Right lobe of liver (tissue), 6 donors: Measurements from ENCODE around the gene SAP130. TPM values are rescaled to one million over a fixed set of nuclear protein-coding genes. Genes with fewer than 3 reads are reported as not detected.

Experiments used
- ATAC-seq, 4 donors: fragments of 200-7000 bp; cut with Tn5 transposase; one replicate each; pipeline ENCODE4 v1.9.1; 2020; ENCODE audit warnings: mild to moderate bottlenecking in 4 of 4, moderate library complexity in 4 of 4
- DNase-seq, 3 donors: peaks; one replicate each; pipeline ENCODE4 v3.0.0-alpha.2; 2020
- H3K27ac ChIP-seq, 3 donors: fragments of 200-600 bp; one replicate each; pipeline ENCODE4 v1.8.0; 2022
- H3K27me3 ChIP-seq, 2 donors: fragments of 200-600 bp; one replicate each; pipeline ENCODE4 v1.8.0; 2022
- H3K36me3 ChIP-seq, 4 donors: fragments of 200-600 bp; sonication (generic) in 1 of 4; one replicate each; pipeline versions ENCODE4 v1.5.1 to v1.8.0; 2017 to 2022; ENCODE audit warnings: control low read depth in 1 of 4
- H3K4me1 ChIP-seq, 4 donors: fragments of 200-600 bp; sonication (generic) in 1 of 4; one replicate each; pipeline versions ENCODE4 v1.5.1 to v1.8.0; 2017 to 2022; ENCODE audit warnings: control low read depth in 1 of 4
- H3K4me3 ChIP-seq, 3 donors: fragments of 200-600 bp; one replicate each; pipeline ENCODE4 v1.8.0; 2022
- H3K9me3 ChIP-seq, 4 donors: fragments of 200-600 bp; sonication (generic) in 1 of 4; one replicate each; pipeline versions ENCODE4 v1.5.1 to v1.8.0; 2017 to 2022; ENCODE audit warnings: control low read depth in 1 of 4
- POLR2A ChIP-seq: fragments of 450-650 bp; IDR thresholded peaks from one replicate; pipeline ENCODE4 v1.6.1; 2017; ENCODE audit warnings: antibody characterized with exemption, mild to moderate bottlenecking
- WGBS: methylation state at CpG from one replicate; pipeline ENCODE4 v1.1.6; 2018; ENCODE audit warnings: low coverage, low lambda C conversion rate; ENCODE audit not compliant: insufficient coverage; ENCODE audit errors: missing lambda C conversion rate; 5-methylcytosine and 5-hydroxymethylcytosine counted together
- intact Hi-C, 2 donors: fragments of 100-400 bp; cut with DNase I; formaldehyde crosslinking; loops; one replicate each; pipeline versions ENCODE4 v1.11.2 to v1.14.1; 2022
- total RNA-seq, 6 experiments: library from RNA; depleted of rRNA in 2 of 6; stranded (reverse); fragments of >200 nt in 2 of 6; fragmentation: NEBNext Ultra II Directional in 3 of 6; extraction: Animal tissue kit (Norgen Biotek cat#: 25700) in 3 of 6; gene quantifications; one replicate each; pipeline versions ENCODE4 v1.1.0 to v1.2.4, GENCODE V29; 2016 to 2023
- TF ChIP-seq, protein P1 (sequence below), 4 donors: fragments of 200-600 bp in 3 of 4; fragments of 450-650 bp in 1 of 4; IDR thresholded peaks; one replicate each; pipeline versions ENCODE4 v1.5.1 to v1.8.0; 2016 to 2022; ENCODE audit warnings: antibody characterized with exemption in 4 of 4, mild to moderate bottlenecking in 2 of 4
- donor health status: DM: no; HTN: yes; CAD: no.
- donor health status: DM: no; HTN: no; CAD: no.
- donor health status: DM: no; HTN: no; CAD: no.
- donor health status: DM: no; HTN: yes; CAD: no.
- donor health status: DM: no; HTN: yes; CAD: no.

Gene SAP130
- total RNA-seq, 6 experiments from 2014 or later = 5.0 to 11.5 (median 9.1) TPM

GRCh38 chr2:127986548-127987079 is 41.2 kb downstream of the SAP130 start:
- no peaks in the 10 kb centered on the region for H3K9me3 ChIP-seq
- no peaks in the 10 kb centered on the region for H3K27me3 ChIP-seq
- no peak overlapping the region for H3K27ac ChIP-seq
- H3K36me3 ChIP-seq = peaks cover 0 to 66% (median 31%) of the 10 kb centered on the region in 4 donors
- intact Hi-C loops = no loop called here
- 93% methylated on average over 5 of the region's 7 CpGs for WGBS
- no peak for TF ChIP-seq POLR2A
- TF ChIP-seq, protein P1, sequence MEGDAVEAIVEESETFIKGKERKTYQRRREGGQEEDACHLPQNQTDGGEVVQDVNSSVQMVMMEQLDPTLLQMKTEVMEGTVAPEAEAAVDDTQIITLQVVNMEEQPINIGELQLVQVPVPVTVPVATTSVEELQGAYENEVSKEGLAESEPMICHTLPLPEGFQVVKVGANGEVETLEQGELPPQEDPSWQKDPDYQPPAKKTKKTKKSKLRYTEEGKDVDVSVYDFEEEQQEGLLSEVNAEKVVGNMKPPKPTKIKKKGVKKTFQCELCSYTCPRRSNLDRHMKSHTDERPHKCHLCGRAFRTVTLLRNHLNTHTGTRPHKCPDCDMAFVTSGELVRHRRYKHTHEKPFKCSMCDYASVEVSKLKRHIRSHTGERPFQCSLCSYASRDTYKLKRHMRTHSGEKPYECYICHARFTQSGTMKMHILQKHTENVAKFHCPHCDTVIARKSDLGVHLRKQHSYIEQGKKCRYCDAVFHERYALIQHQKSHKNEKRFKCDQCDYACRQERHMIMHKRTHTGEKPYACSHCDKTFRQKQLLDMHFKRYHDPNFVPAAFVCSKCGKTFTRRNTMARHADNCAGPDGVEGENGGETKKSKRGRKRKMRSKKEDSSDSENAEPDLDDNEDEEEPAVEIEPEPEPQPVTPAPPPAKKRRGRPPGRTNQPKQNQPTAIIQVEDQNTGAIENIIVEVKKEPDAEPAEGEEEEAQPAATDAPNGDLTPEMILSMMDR (IDR thresholded peaks at IDR 0.05) = no peak
- DNase-seq (no peak), ATAC-seq (no peak)
- no peaks in the 10 kb centered on the region for H3K4me1 ChIP-seq
- no peak overlapping the region for H3K4me3 ChIP-seq

- ATAC-seq (no peak), DNase-seq (no peak)
- no peak for TF ChIP-seq POLR2A
- TF ChIP-seq, protein P1 (IDR thresholded peaks at IDR 0.05) = no peak
- no peaks in the 10 kb centered on the region for H3K9me3 ChIP-seq
- H3K36me3 ChIP-seq = peaks cover 0 to 66% (median 31%) of the 10 kb centered on the region in 4 donors
- 95% methylated on average over 9 of the region's 13 CpGs for WGBS
- H3K27ac ChIP-seq = no peak overlapping the region
- H3K4me3 ChIP-seq = no peak overlapping the region
- intact Hi-C loops = no loop called here
- H3K4me1 ChIP-seq = no peaks in the 10 kb centered on the region
- H3K27me3 ChIP-seq = no peaks in the 10 kb centered on the region
Measured at GRCh38 chr2:127985735-127986134, 42.1 kb downstream of the SAP130 start.

- DNase-seq = no peak
- Histone ChIP-seq H3K27me3 (no peaks in the 10 kb centered on the region), H3K9me3 (no peaks in the 10 kb centered on the region), H3K4me3 (no peak overlapping the region), H3K27ac (no peak overlapping the region), H3K4me1 (no peaks in the 10 kb centered on the region), H3K36me3 (peaks cover 0 to 63% (median 31%) of the 10 kb centered on the region in 4 donors)
- peak in 1 of 4 donors; percentile 60 for ATAC-seq
- WGBS = 92% methylated on average over 6 of the region's 6 CpGs
- intact Hi-C loops = no loop called here
- no peak for TF ChIP-seq POLR2A
- TF ChIP-seq, protein P1 (IDR thresholded peaks at IDR 0.05) = no peak
Measured at GRCh38 chr2:127985026-127985734, 42.7 kb downstream of the SAP130 start.

- Histone ChIP-seq H3K4me1 (no peaks in the 10 kb centered on the region), H3K27ac (no peak overlapping the region), H3K36me3 (peaks cover 0 to 58% (median 27%) of the 10 kb centered on the region in 4 donors), H3K9me3 (no peaks in the 10 kb centered on the region), H3K27me3 (no peaks in the 10 kb centered on the region), H3K4me3 (no peak overlapping the region)
- intact Hi-C loops = no loop called here
- 13% methylated on average over 1 of the region's 3 CpGs for WGBS
- no peak for TF ChIP-seq POLR2A
- TF ChIP-seq, protein P1 (IDR thresholded peaks at IDR 0.05) = no peak
- no peak for DNase-seq
- peak in 1 of 4 donors; percentile 85 for ATAC-seq
Measured at GRCh38 chr2:127984551-127984950, 43.3 kb downstream of the SAP130 start.
